K562 (cell line): ENCODE data around the gene GNB2. TPM values are rescaled to one million over a fixed set of nuclear protein-coding genes. Genes with fewer than 3 reads are reported as not detected.

Experiments used
- BCLAF1 ChIP-seq, 2 experiments: fragments of 450-650 bp in 1 of 2; IDR thresholded peaks; 2 replicates each; pipeline ENCODE4 v1.6.1; 2011 to 2017; ENCODE audit warnings: low read depth in 2 of 2, antibody characterized with exemption in 1 of 2, borderline replicate concordance in 1 of 2, low read length in 1 of 2, mild to moderate bottlenecking in 1 of 2, mixed read lengths in 1 of 2; ENCODE audit not compliant: control insufficient read depth in 1 of 2
- CHD4 ChIP-seq: fragments of 200-600 bp; sonication (generic); IDR thresholded peaks from 3 replicates; pipeline ENCODE4 v1.6.1; 2012; ENCODE audit warnings: low read depth, mild to moderate bottlenecking, mixed read lengths, low read length, inconsistent platforms; ENCODE audit not compliant: insufficient read depth, insufficient replicate concordance, poor library complexity, severe bottlenecking
- E2F6 ChIP-seq, 2 experiments: IDR thresholded peaks; 2 replicates each; pipeline ENCODE4 v1.6.1; 2011; ENCODE audit warnings: borderline replicate concordance in 1 of 2, control low read depth in 1 of 2, low read depth in 1 of 2, low read length in 1 of 2, mild to moderate bottlenecking in 1 of 2, mixed read lengths in 1 of 2, moderate library complexity in 1 of 2; ENCODE audit not compliant: insufficient read depth in 1 of 2, insufficient read length in 1 of 2, poor library complexity in 1 of 2, severe bottlenecking in 1 of 2; ENCODE audit errors: extremely low read depth in 1 of 2
- ESRRB ChIP-seq: fragments of 250-450 bp; sonication (Bioruptor Pico); IDR thresholded peaks from 2 replicates; pipeline ENCODE4 v1.5.0; 2020; ENCODE audit warnings: mild to moderate bottlenecking, moderate library complexity, borderline replicate concordance
- HNRNPL ChIP-seq: fragments of 200-400 bp; formaldehyde crosslinking; IDR thresholded peaks from 2 replicates; pipeline ENCODE4 v1.6.1; 2017; ENCODE audit warnings: low read depth, mild to moderate bottlenecking, low read length
- KHSRP ChIP-seq: fragments of 450-650 bp; IDR thresholded peaks from 2 replicates; pipeline ENCODE4 v1.6.1; 2017
- KLF10 ChIP-seq: fragments of 250-450 bp; sonication (Bioruptor Pico); IDR thresholded peaks from 2 replicates; pipeline ENCODE4 v1.6.1; 2021; ENCODE audit warnings: matching md5 sums
- MTA1 ChIP-seq: fragments of 450-650 bp; IDR thresholded peaks from 2 replicates; pipeline ENCODE4 v1.6.1; 2017; ENCODE audit warnings: borderline replicate concordance
- MYBL2 ChIP-seq, 2 experiments: fragments of 450-650 bp in 1 of 2; sonication (generic) in 1 of 2; formaldehyde crosslinking in 1 of 2; IDR thresholded peaks; 2 replicates each; pipeline versions ENCODE4 v1.6.1 to v1.8.1; 2017 to 2022; ENCODE audit warnings: borderline replicate concordance in 1 of 2, inconsistent platforms in 1 of 2, low read depth in 1 of 2, mild to moderate bottlenecking in 1 of 2, missing genetic modification reagents in 1 of 2, moderate library complexity in 1 of 2
- RBM17 ChIP-seq: fragments of 200-400 bp; formaldehyde crosslinking; IDR thresholded peaks from 2 replicates; pipeline ENCODE4 v1.6.1; 2017; ENCODE audit warnings: low read depth, mild to moderate bottlenecking, low read length, borderline replicate concordance
- SIN3A ChIP-seq, 2 experiments: fragments of 150-350 bp in 1 of 2; IDR thresholded peaks; 2 replicates each; pipeline ENCODE4 v1.6.1; 2011 to 2016; ENCODE audit warnings: borderline replicate concordance in 2 of 2, low read depth in 2 of 2, low read length in 2 of 2, mild to moderate bottlenecking in 2 of 2, moderate library complexity in 2 of 2; ENCODE audit not compliant: control insufficient read depth in 1 of 2
- SMARCA5 ChIP-seq: fragments of 450-650 bp; IDR thresholded peaks from 2 replicates; pipeline ENCODE4 v1.6.1; 2016
- TCF15 ChIP-seq: fragments of 250-450 bp; sonication (Bioruptor Pico); IDR thresholded peaks from 2 replicates; pipeline ENCODE4 v1.8.0; 2022; ENCODE audit warnings: moderate library complexity, mild to moderate bottlenecking, inconsistent platforms
- ZBTB12 ChIP-seq: fragments of 250-450 bp; sonication (Bioruptor Pico); IDR thresholded peaks from 2 replicates; pipeline ENCODE4 v1.4.0; 2020
- ZBTB17 ChIP-seq: fragments of 450-650 bp; formaldehyde crosslinking; IDR thresholded peaks from 2 replicates; pipeline ENCODE4 v1.4.0; 2020; ENCODE audit warnings: mild to moderate bottlenecking
- ZNF12 ChIP-seq: sonication (generic); formaldehyde crosslinking; IDR thresholded peaks from 2 replicates; pipeline ENCODE4 v1.4.0; 2020; ENCODE audit warnings: mild to moderate bottlenecking, missing genetic modification reagents
- ZNF121 ChIP-seq: sonication (generic); formaldehyde crosslinking; conservative IDR thresholded peaks from 2 replicates; pipeline ENCODE4 v1.8.0; 2022; ENCODE audit warnings: missing genetic modification reagents
- ZNF586 ChIP-seq: fragments of 450-650 bp; formaldehyde crosslinking; conservative IDR thresholded peaks from 2 replicates; pipeline ENCODE4 v1.4.0; 2020; ENCODE audit warnings: mild to moderate bottlenecking, moderate library complexity
- ZNF639 ChIP-seq, 2 experiments: fragments of 200-800 bp in 1 of 2; sonication (Bioruptor generic) in 1 of 2; sonication (generic) in 1 of 2; formaldehyde crosslinking in 1 of 2; IDR thresholded peaks in 1 of 2; conservative IDR thresholded peaks in 1 of 2; 2 replicates each; pipeline versions ENCODE4 v1.5.0 to v1.6.1; 2016 to 2020; ENCODE audit warnings: missing compliant biosample characterization in 1 of 2, missing genetic modification characterization in 1 of 2, missing genetic modification reagents in 1 of 2
- polyA plus RNA-seq, 8 experiments: library from polyadenylated mRNA; depleted of rRNA in 4 of 8; stranded (reverse) in 5 of 8; unstranded in 3 of 8; fragments of >200 nt; fragmentation: Nextera tagmentation in 2 of 8; fragmentation: Illumina TruSeq in 1 of 8; extraction: Ambion mirVana in 2 of 8; extraction: Trizol in 1 of 8; gene quantifications; 2 replicates each; pipeline versions ENCODE4 v1.2.1 to v1.2.3, GENCODE V29; 2011 to 2014; ENCODE audit warnings: inconsistent platforms in 1 of 8, missing spikeins in 1 of 8
- total RNA-seq, 7 experiments: library from RNA; depleted of rRNA in 6 of 7; stranded (reverse); fragments of >200 nt in 6 of 7; fragmentation: Illumina TruSeq in 2 of 7; extraction: Trizol in 2 of 7; gene quantifications; 2 replicates each; pipeline versions ENCODE4 v1.2.1 to v1.2.3, GENCODE V29; 2011 to 2021; ENCODE audit warnings: low replicate concordance in 1 of 7

Gene GNB2
- total and polyA plus RNA-seq, 9 of the 15 experiments (the other 6 are each of a cell fraction or from before 2014, with no cell fraction given) = 0.65 to 320 (median 104) TPM

GRCh38 chr7:100639995-100640516 is 33.5 kb upstream of the GNB2 start (continued):
- TF ChIP-seq BCLAF1 (IDR thresholded peaks at IDR 0.05; ENCODE audit: borderline replicate concordance in 1 of 2, control insufficient read depth in 1 of 2, low read depth in 2 of 2, low read length in 1 of 2) (no peak), MYBL2 (IDR thresholded peaks at IDR 0.05; ENCODE audit: low read depth) (no peak), MYBL2 (CRISPR knock-in tag; IDR thresholded peaks at IDR 0.05; ENCODE audit: borderline replicate concordance) (no peak), ZBTB12 (CRISPR knock-in tag) (no peak), RBM17 (no peak), ZNF121 (CRISPR knock-in tag) (peak; percentile 0; the same call in 1 of the 2 replicates), ZNF586 (no peak), ZNF12 (no peak), ZNF639 (CRISPR knock-in tag; conservative IDR thresholded peaks at IDR 0.05 in 1 of 2, IDR thresholded peaks at IDR 0.05 in 1 of 2) (0 out of 4 replicates have a peak, but pooled peaks of 1 of the 2 experiments have one; percentile 20), ZBTB17 (CRISPR knock-in tag) (no peak), E2F6 (IDR thresholded peaks at IDR 0.05; ENCODE audit: borderline replicate concordance in 1 of 2, extremely low read depth in 1 of 2, insufficient read depth in 1 of 2, insufficient read length in 1 of 2, low read depth in 1 of 2, low read length in 1 of 2, poor library complexity in 1 of 2, severe bottlenecking in 1 of 2) (peak in 1 of 2 experiments; percentile 11), SMARCA5 (peak; percentile 37; the same call in 1 of the 2 replicates), MTA1 (no peak), TCF15 (CRISPR knock-in tag) (no peak), KLF10 (CRISPR knock-in tag) (no peak), CHD4 (no peak), HNRNPL (no peak), KHSRP (no peak), SIN3A (IDR thresholded peaks at IDR 0.05; ENCODE audit: borderline replicate concordance in 2 of 2, control insufficient read depth in 1 of 2, low read depth in 2 of 2, low read length in 2 of 2) (peak in 1 of 2 experiments; percentile 24; a peak in 1 of 4 replicates), ESRRB (CRISPR knock-in tag) (no peak)
